GM21717 (cell line): Measurements from ENCODE around the gene SLC25A42.
"Not testable (repeated sequence)": the region's sequence is repeated elsewhere in the genome, so short reads cannot be mapped to it uniquely, and the experiment has no call there.

ENCODE experiments used
- ATAC-seq: cut with Tn5 transposase; IDR thresholded peaks from one replicate; pipeline ENCODE4 v1.9.1; 2021; ENCODE audit warnings: mild to moderate bottlenecking, moderate library complexity; ENCODE audit not compliant: unreplicated experiment

Gene SLC25A42

DNA sequence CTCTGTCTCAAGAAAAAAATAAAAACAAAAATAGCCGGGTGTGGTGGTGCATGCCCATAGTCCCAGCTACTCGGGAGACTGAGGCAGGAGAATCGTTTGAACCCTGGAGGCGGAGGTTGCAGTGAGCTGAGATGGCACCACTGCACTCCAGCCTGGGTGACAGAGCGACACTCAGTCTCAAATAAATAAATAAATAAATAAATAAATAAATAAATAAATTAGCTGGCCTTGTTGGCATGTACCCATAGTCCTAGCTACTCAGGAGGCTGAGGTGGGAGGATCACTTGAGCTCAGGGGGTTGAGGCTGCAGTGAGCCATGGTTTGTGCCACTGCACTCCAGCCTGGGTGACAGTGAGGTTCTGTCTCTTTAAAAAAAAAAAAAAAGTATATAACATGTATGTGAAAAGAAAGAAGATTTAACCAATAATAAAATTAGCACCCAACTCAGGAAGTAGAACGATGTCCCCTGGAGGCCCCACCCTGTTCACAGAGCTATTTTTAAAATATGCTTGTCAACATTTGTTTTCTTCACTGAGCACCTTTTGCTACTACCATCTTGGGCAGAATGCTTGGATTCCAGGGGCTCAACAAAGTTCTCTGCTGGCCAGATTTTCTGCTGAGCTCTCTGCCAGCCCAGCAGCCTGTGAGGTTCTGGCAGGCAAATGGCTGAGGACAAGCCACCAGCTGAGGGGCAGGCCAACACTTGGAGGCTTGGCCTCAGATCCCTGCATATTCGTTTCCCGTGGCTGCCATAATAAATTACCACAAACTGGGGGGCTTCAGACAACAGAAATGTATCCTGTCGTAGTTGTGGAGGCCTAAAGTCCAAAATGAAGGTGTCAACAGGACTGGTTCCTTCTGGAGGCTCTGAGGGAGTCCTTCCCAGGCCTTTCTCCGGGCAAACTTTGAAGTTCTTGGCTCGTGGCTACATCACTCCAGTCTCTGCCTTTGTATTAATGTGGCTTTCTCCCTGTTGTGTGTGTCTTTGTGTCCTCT is 5.2 kb downstream of the SLC25A42 start:
- no peak for ATAC-seq

DNA sequence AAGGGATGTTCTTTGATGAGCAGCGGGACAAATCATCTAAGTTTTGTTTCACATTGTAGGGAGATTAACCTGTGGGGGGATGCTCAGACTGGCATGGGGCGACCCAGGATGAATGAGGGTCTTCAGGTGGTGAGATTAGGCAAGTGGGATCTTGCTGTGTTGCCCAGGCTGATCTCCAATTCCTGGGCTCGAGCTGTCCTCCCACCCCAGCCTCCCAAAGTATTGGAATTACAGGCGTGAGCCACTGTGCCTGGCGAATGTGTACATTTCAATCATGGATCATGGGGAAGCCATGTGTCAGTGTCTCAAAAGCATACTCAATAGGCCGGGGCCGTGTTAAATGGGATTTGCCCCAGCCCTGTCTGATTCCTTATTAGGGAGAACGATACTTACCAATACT is 8.1 kb downstream of the SLC25A42 start:
- ATAC-seq = no peak

DNA sequence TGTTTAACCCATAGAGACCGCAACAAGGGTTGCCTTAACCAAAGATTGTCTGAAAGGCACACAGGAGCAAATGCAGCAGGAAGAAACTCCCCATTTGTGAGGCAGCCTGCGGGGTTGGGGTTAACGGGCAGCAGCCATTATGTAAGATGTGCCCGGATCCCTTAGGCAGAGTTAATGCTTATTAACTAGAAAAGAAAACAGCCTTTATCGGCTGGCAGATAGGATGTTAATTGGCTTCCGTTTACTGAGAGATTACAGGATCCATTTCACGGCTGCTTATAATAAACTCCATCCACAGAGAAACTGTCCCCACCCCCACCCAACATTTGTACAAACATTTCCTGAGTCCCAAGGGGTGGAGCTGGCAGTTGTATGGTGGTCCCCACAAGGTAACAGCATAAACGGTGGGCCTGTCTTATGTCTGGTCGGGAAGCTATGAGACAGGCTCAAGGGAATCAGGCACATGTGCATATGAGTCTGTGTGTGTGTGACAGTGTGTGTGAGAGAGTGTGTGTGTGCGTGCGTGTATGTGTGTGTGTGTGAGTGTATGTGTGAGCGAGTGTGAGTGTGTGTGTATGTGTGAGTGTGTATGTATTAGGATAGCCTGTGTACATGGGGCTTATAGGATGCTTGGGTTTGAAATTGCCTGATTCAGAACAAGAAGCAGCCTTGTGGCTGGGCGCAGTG is 10.5 kb downstream of the SLC25A42 start:
- no peak for ATAC-seq

DNA sequence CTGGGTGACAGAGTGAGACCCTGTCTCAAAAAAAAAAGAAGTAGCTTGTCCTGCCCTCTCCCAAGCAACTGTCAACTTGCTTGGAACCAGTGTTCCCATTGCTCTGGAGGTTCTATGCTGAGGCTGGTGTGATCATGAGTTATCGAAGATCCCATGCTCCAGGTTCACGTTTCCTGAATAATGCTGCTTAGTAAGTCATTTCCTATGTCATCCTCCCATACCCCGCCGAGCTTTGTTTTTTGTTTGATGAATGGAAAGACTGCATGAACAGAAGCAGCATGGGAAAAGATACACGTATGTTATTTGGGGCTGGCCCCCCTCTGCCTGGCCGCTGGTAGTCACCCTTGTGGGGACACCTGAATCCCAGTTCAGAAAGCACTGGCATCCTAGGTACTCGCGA is 11.3 kb downstream of the SLC25A42 start:
- no peak for ATAC-seq

DNA sequence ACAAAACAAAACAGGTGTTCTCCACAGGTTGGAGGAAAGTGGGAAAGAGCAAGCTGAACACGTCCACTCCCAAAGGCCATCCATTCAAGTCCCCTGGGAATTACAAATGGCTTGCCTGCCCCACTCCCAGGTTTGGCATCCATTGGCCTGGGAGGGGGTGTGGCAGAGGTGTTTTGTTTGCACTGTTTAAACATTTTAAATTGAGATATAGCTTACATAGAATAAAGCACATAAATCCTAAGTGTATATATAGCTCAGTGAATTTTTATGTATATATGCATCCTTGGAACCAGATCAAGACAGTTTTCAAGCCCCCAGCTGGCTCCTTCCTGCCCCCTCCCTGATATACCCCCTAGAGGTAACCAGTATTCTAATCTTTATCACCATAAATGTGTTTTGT is 12.7 kb downstream of the SLC25A42 start:
- no peak for ATAC-seq

DNA sequence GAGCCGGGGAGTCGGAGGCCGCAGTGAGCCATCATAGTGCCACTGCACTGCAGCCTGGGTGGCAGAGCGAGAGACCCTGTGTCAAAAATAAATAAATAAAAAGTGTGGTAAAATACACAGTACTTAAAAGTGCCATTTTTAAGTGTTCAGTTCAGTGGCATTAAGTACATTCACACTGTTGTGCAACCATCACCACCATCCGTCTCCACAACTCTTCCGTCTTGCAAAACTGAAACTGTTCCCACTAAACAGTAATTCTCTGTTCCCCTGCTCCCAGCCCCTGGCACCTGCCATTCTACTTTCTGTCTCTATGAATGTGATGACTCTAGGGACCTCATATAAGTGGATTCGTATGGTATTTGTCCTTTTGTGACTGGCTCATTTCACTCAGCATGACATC is 13.3 kb downstream of the SLC25A42 start:
- ATAC-seq = no peak

DNA sequence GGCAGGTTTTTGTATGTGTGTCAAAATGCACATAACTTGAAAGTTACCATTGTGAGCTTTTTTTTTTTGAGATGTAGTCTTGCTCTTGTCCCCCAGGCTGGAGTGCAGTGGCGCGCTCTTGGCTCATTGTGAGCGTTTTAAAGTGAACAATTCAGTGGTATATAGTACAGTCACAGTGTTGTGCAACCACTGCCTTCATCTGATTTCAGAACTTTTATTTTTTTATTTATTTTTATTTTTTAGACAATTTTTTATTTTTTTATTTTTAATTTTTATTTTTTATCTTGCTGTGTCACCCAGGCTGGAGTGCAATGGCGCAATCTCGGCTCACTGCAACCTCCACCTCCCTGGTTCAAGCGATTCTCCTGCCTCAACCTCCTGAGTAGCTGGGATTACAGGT is 15.0 kb downstream of the SLC25A42 start:
- ATAC-seq = no peak

DNA sequence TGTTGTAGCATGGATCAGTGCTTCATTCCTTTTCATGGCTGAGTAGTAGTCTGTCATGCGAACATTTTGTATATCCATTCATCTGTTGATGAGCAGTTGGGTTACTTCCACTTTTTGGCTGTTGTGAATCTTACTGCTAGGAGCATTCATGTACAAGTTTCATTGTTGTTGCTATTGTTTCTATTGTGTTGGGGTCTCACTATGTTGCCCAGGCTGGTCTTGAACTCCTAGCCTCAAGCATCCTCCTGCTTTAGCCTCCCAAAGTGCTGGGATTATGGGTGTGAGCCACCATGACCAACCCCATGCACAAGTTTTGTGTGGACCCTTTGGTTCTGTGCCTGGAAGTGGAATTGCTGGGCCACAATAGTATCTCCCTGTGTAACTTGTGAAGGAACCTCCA is 15.8 kb downstream of the SLC25A42 start:
- ATAC-seq = no peak

DNA sequence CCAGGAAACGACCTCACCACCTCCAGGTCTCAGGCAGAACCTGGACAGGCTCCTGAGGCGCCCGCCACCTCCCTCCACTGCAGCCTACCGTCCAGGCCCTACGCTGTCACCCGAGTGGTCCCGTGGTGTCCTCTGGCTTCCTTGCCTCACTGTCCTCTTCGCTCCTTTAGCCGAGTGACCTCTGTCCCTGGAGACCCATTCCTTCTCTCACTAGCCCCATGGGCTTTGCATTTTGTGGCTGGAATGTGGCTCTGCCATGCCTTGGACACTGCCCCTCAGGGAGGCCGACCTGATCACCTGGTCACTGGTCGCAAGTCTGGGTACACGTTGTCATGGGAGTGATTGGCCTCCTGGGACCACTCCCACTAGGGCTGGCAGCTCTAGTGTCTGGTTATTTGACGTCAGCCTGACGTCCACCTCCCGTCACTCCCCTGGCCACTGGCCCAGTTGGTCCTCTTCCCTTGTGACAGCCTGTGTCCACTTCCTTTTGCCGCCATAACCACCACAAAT is 17.9 kb downstream of the SLC25A42 start:
- ATAC-seq = no peak

DNA sequence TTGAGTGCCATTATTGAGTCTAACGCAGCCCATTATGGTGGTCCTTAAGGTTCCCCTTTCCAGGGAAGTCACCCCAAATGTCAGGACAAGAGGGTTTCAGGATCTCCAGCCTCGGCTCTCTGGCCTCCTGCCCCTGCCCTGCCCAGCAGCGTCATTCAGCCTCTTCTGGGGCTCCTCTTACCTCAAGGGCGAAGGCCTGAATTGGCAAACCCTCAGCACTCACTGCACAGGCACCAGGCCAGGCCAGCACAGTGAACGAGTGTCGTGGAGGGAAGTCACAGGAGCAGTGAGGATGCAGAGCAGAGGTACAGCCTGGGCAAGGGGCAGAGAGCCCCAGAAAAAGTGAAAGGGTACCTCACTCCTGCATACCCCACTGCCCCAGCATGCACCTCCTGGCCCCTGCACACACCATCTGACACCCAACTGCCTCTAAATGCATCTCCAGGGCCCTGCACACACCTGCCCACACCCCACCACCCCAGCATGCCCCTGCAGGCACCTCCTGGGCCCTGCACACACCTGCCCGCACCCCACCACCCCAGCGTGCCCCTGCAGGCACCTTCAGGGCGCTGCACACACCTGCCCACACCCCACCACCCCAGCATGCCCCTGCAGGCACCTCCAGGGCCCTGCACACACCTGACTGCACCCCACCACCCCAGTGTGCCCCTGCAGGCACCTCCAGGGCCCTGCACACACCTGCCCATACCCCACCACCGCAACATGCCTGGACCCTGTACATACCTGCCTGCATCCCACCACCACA is 19.8 kb downstream of the SLC25A42 start:
- no peak for ATAC-seq

DNA sequence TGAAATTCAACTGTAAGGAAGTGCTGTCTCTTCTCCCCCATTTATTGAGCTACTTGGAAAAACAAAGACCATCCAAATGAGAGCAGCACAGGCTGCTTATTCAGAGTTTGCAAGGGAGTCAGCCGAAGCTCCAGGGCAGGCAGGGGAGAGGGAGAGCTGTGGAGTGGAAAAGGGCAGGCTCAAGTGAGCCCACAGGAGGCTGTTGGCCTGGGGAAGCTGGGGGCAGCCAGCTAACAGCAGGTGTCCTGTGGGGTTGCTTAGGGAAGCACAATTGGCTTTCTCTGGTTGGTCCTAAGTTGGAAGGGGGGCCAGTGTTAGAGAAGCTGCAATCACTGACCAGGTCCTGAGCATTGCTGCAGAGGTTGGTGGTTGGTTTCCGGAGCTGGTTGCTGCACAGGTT is 23.9 kb downstream of the SLC25A42 start:
- ATAC-seq = no peak

DNA sequence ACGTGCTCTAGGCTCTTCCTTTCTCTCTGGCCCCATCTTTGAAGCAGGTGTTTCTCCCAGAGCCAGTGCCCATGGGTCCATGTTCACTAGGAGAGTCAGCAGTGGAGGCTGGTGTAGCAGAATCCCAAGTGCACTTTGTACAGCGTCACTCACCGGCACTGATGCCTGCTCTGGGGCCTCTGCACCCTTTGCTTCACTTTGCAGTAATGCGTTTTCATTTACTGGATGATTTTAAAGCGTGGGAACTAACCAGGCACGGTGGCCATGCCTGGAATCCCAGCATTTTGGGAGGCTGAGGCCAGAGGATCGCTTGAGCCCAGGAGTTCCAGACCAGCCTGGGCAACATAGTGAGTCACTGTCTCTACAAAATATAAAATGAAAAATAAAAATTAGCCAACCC is 30.7 kb downstream of the SLC25A42 start:
- ATAC-seq = no peak

DNA sequence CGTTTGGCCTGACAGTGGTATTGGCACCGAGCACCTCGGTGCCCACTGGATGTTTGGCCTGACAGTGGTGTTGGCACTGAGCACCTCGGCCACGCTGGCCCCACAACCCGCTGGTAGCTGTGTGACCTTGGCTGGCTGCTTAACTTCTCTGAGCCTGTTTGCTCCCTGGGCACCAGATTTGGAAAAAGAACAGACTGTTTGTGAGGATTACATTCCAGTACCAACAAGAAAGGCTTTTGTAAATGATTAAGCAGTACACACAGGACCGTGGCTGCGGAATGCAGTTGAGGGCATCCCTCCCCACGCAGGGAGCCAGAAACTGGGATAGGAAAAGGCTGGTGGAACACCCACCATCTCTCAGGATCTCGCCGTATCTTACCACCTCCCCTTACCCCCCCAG is 31.9 kb downstream of the SLC25A42 start:
- no peak for ATAC-seq

DNA sequence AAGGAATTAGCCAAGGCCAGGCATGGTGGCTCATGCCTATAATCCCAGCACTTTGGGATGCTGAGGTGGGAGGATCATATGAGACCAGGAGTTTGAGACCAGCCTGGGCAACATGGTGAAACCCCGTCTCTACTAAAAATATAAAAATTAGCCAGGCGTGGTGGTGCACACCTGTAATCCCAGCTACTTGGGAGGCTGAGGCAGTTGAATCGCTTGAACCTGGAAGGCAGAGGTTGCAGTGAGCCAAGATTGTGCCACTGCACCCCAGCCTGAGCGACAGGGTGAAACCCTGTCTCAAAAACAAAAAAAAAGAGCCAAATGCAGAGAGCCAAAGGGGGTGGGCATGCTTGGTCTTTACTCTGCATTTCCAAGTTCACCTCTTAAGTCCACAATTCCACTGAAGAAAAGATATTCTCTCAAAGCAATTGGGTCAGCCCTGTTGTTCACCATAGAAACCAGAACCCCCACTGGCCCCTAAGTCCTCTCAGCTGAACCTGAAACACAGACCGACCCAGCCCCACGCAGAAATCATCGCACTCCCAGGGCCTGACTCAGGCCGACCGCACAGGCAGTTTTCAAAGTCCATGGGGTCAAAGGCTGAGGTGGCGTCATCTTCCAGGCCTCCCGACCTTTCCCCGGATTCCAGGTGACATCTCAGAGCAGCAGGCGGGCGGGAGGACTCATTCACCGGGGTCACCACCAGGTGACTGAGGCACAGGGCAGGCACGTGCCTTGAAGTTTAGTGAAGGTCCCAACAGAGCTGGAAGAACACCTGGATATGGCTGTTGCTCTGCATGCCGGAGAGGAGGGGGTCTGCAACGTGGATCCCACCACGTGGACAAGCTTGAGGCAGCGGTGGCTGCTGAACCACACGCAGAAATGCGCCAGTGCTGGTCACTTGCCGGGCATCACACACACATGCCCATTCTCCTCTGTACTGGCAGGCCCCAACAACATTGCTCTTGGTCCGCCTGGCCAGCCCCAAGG is 33.1 kb downstream of the SLC25A42 start:
- no peak for ATAC-seq

DNA sequence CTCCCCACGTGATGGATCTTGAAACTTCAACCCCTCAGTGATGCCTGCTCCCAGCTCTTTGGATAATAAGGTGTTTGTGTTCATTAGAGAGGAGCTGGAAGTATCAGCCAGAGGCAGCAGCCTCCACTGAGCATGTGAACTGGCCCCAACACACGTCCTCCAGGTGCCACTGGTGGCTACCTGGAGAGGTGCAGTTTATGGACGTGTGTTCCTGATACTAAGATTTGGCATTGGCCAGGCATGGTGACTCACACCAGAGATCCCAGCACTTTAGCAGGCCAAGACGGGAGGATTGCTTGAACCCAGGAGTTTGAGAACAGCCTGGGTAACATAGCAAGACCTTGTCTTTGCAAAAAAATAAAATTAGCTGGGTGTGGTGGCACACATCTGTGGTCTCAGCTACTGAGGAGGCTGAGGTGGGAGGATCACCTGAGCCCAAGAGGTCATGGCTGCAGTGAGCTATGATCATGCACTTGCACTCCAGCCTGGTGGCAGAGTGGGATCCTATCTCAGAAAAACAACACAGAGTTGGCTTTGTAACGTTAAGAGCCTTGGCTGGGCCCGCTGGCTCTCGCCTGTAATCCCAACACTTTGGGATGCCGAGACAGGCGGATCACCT is 34.4 kb downstream of the SLC25A42 start:
- ATAC-seq = no peak

DNA sequence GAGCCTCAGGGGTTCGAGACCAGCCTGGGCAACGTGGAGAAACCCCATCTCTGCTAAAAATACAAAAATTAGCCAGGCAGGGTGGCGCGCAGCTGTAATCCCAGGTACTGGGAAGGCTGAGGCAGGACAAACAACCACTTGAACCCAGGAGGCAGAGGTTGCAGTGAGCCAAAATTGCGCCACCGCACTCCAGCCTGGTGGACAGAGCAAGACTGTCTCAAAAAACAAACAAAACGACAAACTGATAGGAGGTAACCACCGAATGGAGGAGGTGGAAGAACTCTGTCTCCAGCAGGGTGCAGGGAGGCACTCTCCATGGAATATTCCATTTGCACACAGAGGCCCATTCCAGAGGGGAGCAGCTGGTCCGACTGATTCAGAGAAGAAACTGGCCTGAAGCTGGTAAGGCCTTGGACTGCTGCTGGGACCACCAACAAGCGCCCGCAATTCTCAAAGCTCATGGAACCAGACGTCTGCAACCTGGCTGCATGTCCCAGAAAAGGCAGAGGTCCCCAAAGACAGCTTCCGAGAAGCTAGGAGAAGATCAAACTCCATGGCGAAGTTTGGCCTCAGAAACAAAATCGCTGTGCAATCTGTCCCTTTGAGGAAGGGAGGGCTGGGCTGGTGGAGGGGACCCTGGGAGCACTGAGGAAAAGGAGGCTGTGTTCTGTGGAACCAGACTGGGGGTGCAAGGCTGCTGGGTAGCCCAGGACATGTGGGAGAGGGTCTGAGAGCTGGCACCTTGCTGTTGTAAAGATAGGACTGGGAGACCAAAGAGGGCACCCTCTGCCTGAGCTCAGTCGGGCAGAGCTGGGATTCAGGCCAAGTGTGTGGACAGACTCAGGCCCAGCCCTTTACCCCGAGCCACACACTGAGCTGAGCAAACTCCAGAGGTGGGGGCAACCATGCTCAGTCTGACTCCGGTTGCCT is 35.2 kb downstream of the SLC25A42 start:
- no peak for ATAC-seq

DNA sequence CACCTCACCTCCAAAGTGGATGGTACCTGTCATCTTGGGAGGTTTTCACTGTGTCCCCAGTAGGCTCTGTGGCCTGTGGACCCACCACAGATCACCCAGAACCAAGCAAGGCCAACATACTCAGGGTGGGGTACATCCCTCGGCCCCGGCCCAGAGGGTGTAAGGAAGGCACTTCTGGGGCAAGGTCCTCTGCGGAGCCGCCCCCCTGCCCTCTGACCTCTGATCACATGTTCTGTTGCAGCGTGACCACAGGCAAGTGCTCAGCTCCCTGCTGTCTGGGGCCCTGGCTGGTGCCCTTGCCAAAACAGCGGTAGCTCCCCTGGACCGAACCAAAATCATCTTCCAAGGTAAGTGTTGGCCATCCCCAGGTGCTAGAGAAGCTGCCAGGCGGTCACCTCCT is 37.7 kb downstream of the SLC25A42 start:
- no peak for ATAC-seq

DNA sequence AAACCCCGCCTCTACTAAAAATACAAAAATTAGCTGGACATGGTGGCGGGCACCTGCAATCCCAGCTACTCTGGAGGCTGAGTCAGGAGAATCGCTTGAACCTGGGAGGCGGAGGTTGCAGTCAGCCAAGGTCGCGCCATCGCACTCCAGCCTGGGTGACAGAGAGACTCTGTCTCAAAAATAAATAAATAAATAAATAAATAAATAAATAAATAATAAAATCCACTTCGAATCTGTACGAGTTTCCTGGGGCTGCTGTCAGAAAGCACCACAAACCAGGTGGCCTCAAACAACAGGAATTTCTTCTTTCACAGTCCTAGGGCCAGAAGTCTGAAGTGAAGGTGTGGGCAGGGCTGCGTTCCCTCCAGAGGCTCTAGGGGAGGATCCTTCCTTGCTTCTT is 38.8 kb downstream of the SLC25A42 start:
- not testable (repeated sequence) for ATAC-seq

DNA sequence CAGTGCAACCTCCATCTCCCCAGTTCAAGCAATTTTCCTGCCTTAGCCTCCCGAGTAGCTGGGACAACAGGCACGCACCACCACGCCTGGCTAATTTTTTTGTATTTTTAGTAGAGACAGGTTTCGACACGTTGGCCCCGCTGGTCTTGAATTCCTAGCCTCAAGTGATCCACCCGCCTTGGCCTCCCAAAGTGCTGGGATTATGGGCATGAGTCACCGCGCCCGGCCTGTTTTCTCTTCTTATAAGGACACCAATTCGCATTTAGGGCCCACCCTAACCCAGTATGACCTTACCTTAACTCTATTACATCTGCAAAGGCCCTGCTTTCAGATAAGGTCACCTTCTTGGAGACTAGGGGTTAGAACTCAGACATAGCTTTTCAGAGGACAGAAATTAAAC is 39.4 kb downstream of the SLC25A42 start:
- no peak for ATAC-seq
